GM23338 (cell line): ENCODE results near the gene C10orf71. TPM values are rescaled to one million over a fixed set of nuclear protein-coding genes. Genes with fewer than 3 reads are reported as not detected.

Experiments used
- ATAC-seq: fragments of 200-7000 bp; cut with Tn5 transposase; 3 replicates; pipeline ENCODE4 v1.9.1; 2020
- DNase-seq: peaks from one replicate; pipeline ENCODE4 v3.0.0-alpha.2; 2015; ENCODE audit warnings: low spot score
- H2AFZ ChIP-seq: fragments of 200-600 bp; sonication (generic); 2 replicates; pipeline ENCODE4 v1.8.0; 2016; ENCODE audit warnings: antibody characterized with exemption, mild to moderate bottlenecking, moderate library complexity
- H3F3A ChIP-seq: fragments of 200-600 bp; sonication (generic); replicated peaks from 2 replicates; pipeline ENCODE4 v1.8.0; 2017; ENCODE audit warnings: antibody characterized with exemption, mixed run types, low read depth
- H3K27ac ChIP-seq: fragments of 200-600 bp; sonication (generic); 2 replicates; pipeline ENCODE4 v1.6.1; 2016; ENCODE audit warnings: low read depth
- H3K27me3 ChIP-seq: fragments of 200-600 bp; sonication (generic); 2 replicates; pipeline ENCODE4 v1.8.0; 2016; ENCODE audit warnings: mild to moderate bottlenecking, mixed run types, moderate library complexity; ENCODE audit not compliant: insufficient read depth
- H3K36me3 ChIP-seq: fragments of 200-600 bp; sonication (generic); 2 replicates; pipeline ENCODE4 v1.8.0; 2016; ENCODE audit warnings: mild to moderate bottlenecking; ENCODE audit not compliant: insufficient read depth
- H3K4me1 ChIP-seq: fragments of 200-600 bp; sonication (generic); 2 replicates; pipeline ENCODE4 v1.8.0; 2016; ENCODE audit warnings: mild to moderate bottlenecking, moderate library complexity; ENCODE audit not compliant: insufficient read depth
- H3K4me2 ChIP-seq: fragments of 200-600 bp; sonication (generic); 2 replicates; pipeline ENCODE4 v1.7.1; 2017; ENCODE audit warnings: mixed run types
- H3K4me3 ChIP-seq: fragments of 200-600 bp; sonication (generic); 2 replicates; pipeline ENCODE4 v1.6.1; 2016; ENCODE audit warnings: mixed run types
- H3K79me2 ChIP-seq: fragments of 200-600 bp; sonication (generic); replicated peaks from 2 replicates; pipeline ENCODE4 v1.8.0; 2017; ENCODE audit warnings: mild to moderate bottlenecking; ENCODE audit not compliant: insufficient read depth
- H3K9me2 ChIP-seq: fragments of 200-600 bp; sonication (generic); 2 replicates; pipeline ENCODE4 v1.8.0; 2017; ENCODE audit not compliant: insufficient read depth
- H4K20me1 ChIP-seq: fragments of 200-600 bp; sonication (generic); replicated peaks from 2 replicates; pipeline ENCODE4 v1.8.0; 2017; ENCODE audit warnings: mild to moderate bottlenecking; ENCODE audit not compliant: insufficient read depth
- H3K27ac Mint-ChIP-seq: 2 replicates; pipeline ENCODE4 v1.8.0; 2020; ENCODE audit warnings: inconsistent platforms, mild to moderate bottlenecking, moderate library complexity, mixed read lengths
- H3K27me3 Mint-ChIP-seq: 3 replicates; pipeline ENCODE4 v1.8.0; 2022; ENCODE audit warnings: low read depth, mild to moderate bottlenecking, moderate library complexity, mixed read lengths, inconsistent platforms; ENCODE audit not compliant: insufficient read depth, poor library complexity
- H3K36me3 Mint-ChIP-seq: 3 replicates; pipeline ENCODE4 v1.8.0; 2021; ENCODE audit warnings: low read depth, mild to moderate bottlenecking, inconsistent platforms, moderate library complexity, mixed read lengths
- H3K4me1 Mint-ChIP-seq: 3 replicates; pipeline ENCODE4 v1.8.0; 2020; ENCODE audit warnings: mild to moderate bottlenecking, inconsistent platforms, mixed read lengths
- H3K4me3 Mint-ChIP-seq: 3 replicates; pipeline ENCODE4 v1.8.0; 2021; ENCODE audit warnings: moderate library complexity, mild to moderate bottlenecking, inconsistent platforms, mixed read lengths
- H3K9me3 Mint-ChIP-seq: 3 replicates; pipeline ENCODE4 v1.8.0; 2020; ENCODE audit warnings: moderate library complexity, mild to moderate bottlenecking, inconsistent platforms, mixed read lengths
- CREB1 ChIP-seq: fragments of 250-450 bp; sonication (Bioruptor Pico); IDR thresholded peaks from 2 replicates; pipeline ENCODE4 v1.5.0; 2020; ENCODE audit warnings: low read depth, mild to moderate bottlenecking, moderate library complexity
- ETS1 ChIP-seq: IDR thresholded peaks from 2 replicates; pipeline ENCODE4 v1.6.1; 2016; ENCODE audit warnings: antibody characterized with exemption
- EZH2 ChIP-seq: fragments of 200-600 bp; sonication (generic); IDR thresholded peaks from one replicate; pipeline ENCODE4 v1.8.0; 2017; ENCODE audit warnings: antibody characterized with exemption, mild to moderate bottlenecking, low read depth; ENCODE audit not compliant: unreplicated experiment
- EZH2phosphoT487 ChIP-seq: fragments of 200-600 bp; sonication (generic); IDR thresholded peaks from one replicate; pipeline ENCODE4 v1.8.1; 2018; ENCODE audit warnings: antibody characterized with exemption; ENCODE audit not compliant: unreplicated experiment
- JUNB ChIP-seq: IDR thresholded peaks from one replicate; pipeline ENCODE4 v1.6.1; 2016; ENCODE audit warnings: antibody characterized with exemption; ENCODE audit not compliant: unreplicated experiment
- NANOG ChIP-seq: IDR thresholded peaks from 2 replicates; pipeline ENCODE4 v1.6.1; 2016; ENCODE audit warnings: antibody characterized with exemption, borderline replicate concordance
- POLR2AphosphoS5 ChIP-seq: IDR thresholded peaks from 2 replicates; pipeline ENCODE4 v1.6.1; 2016; ENCODE audit warnings: antibody characterized with exemption, low read depth
- REST ChIP-seq: IDR thresholded peaks from one replicate; pipeline ENCODE4 v1.6.1; 2018; ENCODE audit warnings: antibody characterized with exemption; ENCODE audit not compliant: unreplicated experiment
- STAT1 ChIP-seq: IDR thresholded peaks from one replicate; pipeline ENCODE4 v1.6.1; 2016; ENCODE audit warnings: antibody characterized with exemption; ENCODE audit not compliant: unreplicated experiment
- ZNF114 ChIP-seq: fragments of 250-450 bp; sonication (Bioruptor Pico); IDR thresholded peaks from 2 replicates; pipeline ENCODE4 v1.5.0; 2020; ENCODE audit warnings: mild to moderate bottlenecking, moderate library complexity
- ZNF331 ChIP-seq: fragments of 250-450 bp; sonication (Bioruptor Pico); IDR thresholded peaks from 2 replicates; pipeline ENCODE4 v1.5.0; 2020; ENCODE audit warnings: low read depth, mild to moderate bottlenecking, moderate library complexity
- ZNF462 ChIP-seq: fragments of 250-450 bp; sonication (Bioruptor Pico); IDR thresholded peaks from 2 replicates; pipeline ENCODE4 v1.5.0; 2020; ENCODE audit warnings: mild to moderate bottlenecking, moderate library complexity
- polyA plus RNA-seq: library from polyadenylated mRNA; unstranded; fragments of >200 nt; fragmentation: Nextera tagmentation; extraction: Ambion mirVana; gene quantifications from 2 replicates; pipeline ENCODE4 v1.2.1, GENCODE V29; 2016
- total RNA-seq: library from RNA; depleted of rRNA; stranded (reverse); fragments of >200 nt; shearing (Covaris generic); gene quantifications from 2 replicates; pipeline ENCODE4 v1.2.3, GENCODE V29; 2014

C10orf71 gene
- total and polyA plus RNA-seq, 2 experiments from 2014 or later = not detected

- TF ChIP-seq ETS1 (no peak), CREB1 (CRISPR knock-in tag) (no peak), POLR2AphosphoS5 (no peak), NANOG (no peak)
These were observed 15.5 kb upstream of the C10orf71 start (continued) for GRCh38 chr10:49283491-49283890.

- Mint-ChIP-seq H3K9me3 (no peaks in the 10 kb centered on the region), H3K36me3 (no peaks in the 10 kb centered on the region), H3K27me3 (no peaks in the 10 kb centered on the region), H3K27ac (no peak overlapping the region), H3K4me1 (no peaks in the 10 kb centered on the region; the same call in 2 of the 3 replicates), H3K4me3 (no peak overlapping the region)
- H3K27me3 ChIP-seq = no peaks in the 10 kb centered on the region
- no peaks in the 10 kb centered on the region for H4K20me1 ChIP-seq
- ATAC-seq = no peak
- no peak overlapping the region for H3K27ac ChIP-seq
- H2AFZ ChIP-seq = no peak overlapping the region
- no peaks in the 10 kb centered on the region for H3K4me1 ChIP-seq
- no peaks in the 10 kb centered on the region for H3F3A ChIP-seq
- H3K36me3 ChIP-seq = no peaks in the 10 kb centered on the region
- H3K79me2 ChIP-seq = no peaks in the 10 kb centered on the region
- DNase-seq = no peak
- H3K4me3 ChIP-seq = no peak overlapping the region
- H3K4me2 ChIP-seq = no peak overlapping the region
- H3K9me2 ChIP-seq = no peaks in the 10 kb centered on the region; the same call in 1 of the 2 replicates
- no peak for TF ChIP-seq ZNF114 (CRISPR knock-in tag)
- TF ChIP-seq EZH2 = no peak
- no peak for TF ChIP-seq ZNF331 (CRISPR knock-in tag)
- TF ChIP-seq STAT1 = no peak
- no peak for TF ChIP-seq REST
- TF ChIP-seq ETS1 = no peak
- TF ChIP-seq EZH2phosphoT487 = no peak
- no peak for TF ChIP-seq ZNF462 (CRISPR knock-in tag)
- no peak for TF ChIP-seq JUNB
- TF ChIP-seq POLR2AphosphoS5 = no peak
- no peak for TF ChIP-seq CREB1 (CRISPR knock-in tag)
- TF ChIP-seq NANOG = no peak
These were observed 14.6 kb upstream of the C10orf71 start for GRCh38 chr10:49284356-49284755.
